Measurements from ENCODE around the gene CD19. TPM values are rescaled to one million over a fixed set of nuclear protein-coding genes. Genes with fewer than 3 reads are reported as not detected.

Gene CD19
- total RNA-seq, 1 experiment from 2014 or later, result not detected

DNA sequence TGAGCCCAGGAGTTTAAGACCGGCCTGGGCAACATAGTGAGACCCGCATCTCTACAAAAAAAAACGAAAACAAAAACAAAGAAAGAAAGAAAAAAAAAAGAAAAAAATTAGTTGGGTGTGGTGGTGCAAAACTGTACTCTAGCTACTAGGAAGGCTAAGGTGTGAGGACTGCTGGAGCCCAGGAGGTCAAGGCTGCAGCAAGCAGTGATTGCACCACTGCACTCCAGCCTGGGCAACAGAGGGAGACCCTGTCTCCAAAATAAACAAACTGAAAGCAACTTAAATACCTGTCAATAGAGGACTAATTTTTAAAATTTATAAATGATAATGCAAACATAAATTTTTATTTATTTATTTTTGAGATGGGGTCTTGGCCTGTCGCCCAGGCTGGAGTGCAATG lies 36.2 kb upstream of the CD19 start:
- TF ChIP-seq, protein P1, sequence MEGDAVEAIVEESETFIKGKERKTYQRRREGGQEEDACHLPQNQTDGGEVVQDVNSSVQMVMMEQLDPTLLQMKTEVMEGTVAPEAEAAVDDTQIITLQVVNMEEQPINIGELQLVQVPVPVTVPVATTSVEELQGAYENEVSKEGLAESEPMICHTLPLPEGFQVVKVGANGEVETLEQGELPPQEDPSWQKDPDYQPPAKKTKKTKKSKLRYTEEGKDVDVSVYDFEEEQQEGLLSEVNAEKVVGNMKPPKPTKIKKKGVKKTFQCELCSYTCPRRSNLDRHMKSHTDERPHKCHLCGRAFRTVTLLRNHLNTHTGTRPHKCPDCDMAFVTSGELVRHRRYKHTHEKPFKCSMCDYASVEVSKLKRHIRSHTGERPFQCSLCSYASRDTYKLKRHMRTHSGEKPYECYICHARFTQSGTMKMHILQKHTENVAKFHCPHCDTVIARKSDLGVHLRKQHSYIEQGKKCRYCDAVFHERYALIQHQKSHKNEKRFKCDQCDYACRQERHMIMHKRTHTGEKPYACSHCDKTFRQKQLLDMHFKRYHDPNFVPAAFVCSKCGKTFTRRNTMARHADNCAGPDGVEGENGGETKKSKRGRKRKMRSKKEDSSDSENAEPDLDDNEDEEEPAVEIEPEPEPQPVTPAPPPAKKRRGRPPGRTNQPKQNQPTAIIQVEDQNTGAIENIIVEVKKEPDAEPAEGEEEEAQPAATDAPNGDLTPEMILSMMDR (IDR thresholded peaks at IDR 0.05; ENCODE audit: unreplicated experiment), result no peak
- H3K36me3 Mint-ChIP-seq (ENCODE audit: insufficient read depth, unreplicated experiment), result no peaks in the 10 kb centered on the region
- no peaks in the 10 kb centered on the region for H3K4me1 Mint-ChIP-seq (ENCODE audit: insufficient read depth, unreplicated experiment)
- no peak overlapping the region for H3K4me3 Mint-ChIP-seq (ENCODE audit: unreplicated experiment)
- no peaks in the 10 kb centered on the region for H3K27me3 Mint-ChIP-seq (ENCODE audit: insufficient read depth, unreplicated experiment)
- no TSS peak for BruUV-seq (replicated peaks)
- CTCF ChIA-PET, result no interaction called here
- H3K27ac Mint-ChIP-seq (ENCODE audit: low read depth, unreplicated experiment), result no peak overlapping the region
- DNase-seq (ENCODE audit: unreplicated experiment), result no peak
- H3K9me3 Mint-ChIP-seq (ENCODE audit: unreplicated experiment), result no peaks in the 10 kb centered on the region
- intact Hi-C loops (cut with micrococcal nuclease), result no loop called here
- POLR2A ChIA-PET, result no interaction called here

DNA sequence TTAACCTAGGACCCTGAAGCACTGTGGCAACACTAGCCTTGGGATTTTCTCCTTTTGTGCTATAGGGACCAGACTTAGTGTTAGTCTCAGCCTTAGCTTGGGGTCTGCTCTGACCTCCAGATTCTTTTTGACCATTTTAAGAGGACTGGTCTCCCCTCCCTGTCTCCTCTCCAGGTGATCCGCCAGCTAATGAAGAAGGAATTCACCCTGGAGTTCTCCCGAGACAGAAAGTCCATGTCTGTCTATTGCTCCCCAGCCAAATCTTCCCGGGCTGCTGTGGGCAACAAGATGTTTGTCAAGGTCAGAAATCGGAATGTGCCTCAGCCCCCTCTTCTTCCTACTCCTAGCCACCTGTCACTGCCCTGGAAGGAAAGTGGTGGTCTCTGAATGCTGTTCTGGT lies 33.9 kb upstream of the CD19 start:
- no peak for DNase-seq (ENCODE audit: unreplicated experiment)
- intact Hi-C loops (cut with micrococcal nuclease), result no loop called here
- H3K36me3 Mint-ChIP-seq (ENCODE audit: insufficient read depth, unreplicated experiment), result no peaks in the 10 kb centered on the region
- no peaks in the 10 kb centered on the region for H3K4me1 Mint-ChIP-seq (ENCODE audit: insufficient read depth, unreplicated experiment)
- H3K27ac Mint-ChIP-seq (ENCODE audit: low read depth, unreplicated experiment), result no peak overlapping the region
- BruUV-seq (replicated peaks), result no TSS peak
- no peaks in the 10 kb centered on the region for H3K27me3 Mint-ChIP-seq (ENCODE audit: insufficient read depth, unreplicated experiment)
- ChIA-PET POLR2A (no interaction called here), CTCF (interaction anchor here (0.7 to 1.2 kb wide), 2 partner anchors 13 to 48 kb away, joined by 3 to 4 read pairs; no protein-coding TSS in a partner anchor)
- no peak overlapping the region for H3K4me3 Mint-ChIP-seq (ENCODE audit: unreplicated experiment)
- no peaks in the 10 kb centered on the region for H3K9me3 Mint-ChIP-seq (ENCODE audit: unreplicated experiment)
- TF ChIP-seq, protein P1 (IDR thresholded peaks at IDR 0.05; ENCODE audit: unreplicated experiment), result no peak

DNA sequence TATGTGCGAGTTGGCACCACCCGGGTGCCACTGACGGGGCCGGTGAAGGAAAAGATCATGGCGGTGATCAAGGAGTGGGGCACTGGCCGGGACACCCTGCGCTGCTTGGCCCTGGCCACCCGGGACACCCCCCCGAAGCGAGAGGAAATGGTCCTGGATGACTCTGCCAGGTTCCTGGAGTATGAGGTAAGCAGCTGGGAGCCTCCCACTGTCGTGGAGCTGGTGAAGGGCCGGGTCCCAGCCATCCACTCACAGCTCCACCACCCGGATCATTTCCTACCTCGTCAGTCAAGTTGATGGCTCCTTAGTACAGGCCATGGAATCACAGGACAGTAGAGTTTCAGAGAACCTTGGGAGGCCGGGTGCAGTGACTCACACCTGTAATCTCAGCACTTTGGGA lies 33.5 kb upstream of the CD19 start:
- no peaks in the 10 kb centered on the region for H3K9me3 Mint-ChIP-seq (ENCODE audit: unreplicated experiment)
- intact Hi-C loops (cut with micrococcal nuclease), result no loop called here
- CTCF ChIA-PET, result interaction anchor here (1.2 kb wide), 1 partner anchor 47 kb away, joined by 3 read pairs; no protein-coding TSS in a partner anchor

DNA sequence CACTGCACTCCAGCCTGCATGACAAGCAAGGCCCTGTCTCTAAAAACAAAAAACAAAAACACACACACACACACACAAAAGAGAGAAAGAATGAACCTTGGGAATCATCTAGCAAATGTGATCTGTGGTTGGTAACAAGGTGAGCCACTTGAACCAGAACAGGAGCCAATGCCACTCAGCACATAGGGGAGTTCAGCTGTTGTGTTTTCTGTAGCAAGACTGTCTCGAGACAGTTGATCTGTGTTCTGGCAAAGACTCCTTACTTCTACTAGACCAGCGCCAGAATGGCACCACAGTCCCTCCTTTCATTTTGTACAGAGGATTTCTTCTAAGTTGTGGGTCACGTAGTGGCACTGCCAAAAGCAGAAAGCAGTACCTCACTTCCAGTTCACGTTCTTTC lies 32.8 kb upstream of the CD19 start:
- POLR2A ChIA-PET, result no interaction called here
- no peak overlapping the region for H3K4me3 Mint-ChIP-seq (ENCODE audit: unreplicated experiment)
- TF ChIP-seq, protein P1 (IDR thresholded peaks at IDR 0.05; ENCODE audit: unreplicated experiment), result no peak
- no peaks in the 10 kb centered on the region for H3K9me3 Mint-ChIP-seq (ENCODE audit: unreplicated experiment)
- H3K27me3 Mint-ChIP-seq (ENCODE audit: insufficient read depth, unreplicated experiment), result no peaks in the 10 kb centered on the region
- no peaks in the 10 kb centered on the region for H3K4me1 Mint-ChIP-seq (ENCODE audit: insufficient read depth, unreplicated experiment)
- intact Hi-C loops (cut with micrococcal nuclease), result no loop called here
- BruUV-seq (replicated peaks), result no TSS peak
- no peaks in the 10 kb centered on the region for H3K36me3 Mint-ChIP-seq (ENCODE audit: insufficient read depth, unreplicated experiment)
- H3K27ac Mint-ChIP-seq (ENCODE audit: low read depth, unreplicated experiment), result no peak overlapping the region
- DNase-seq (ENCODE audit: unreplicated experiment), result no peak
- CTCF ChIA-PET, result interaction anchor here (1.2 kb wide), 1 partner anchor 46 kb away, joined by 3 read pairs; no protein-coding TSS in a partner anchor

More for the DNA sequence above, 33.5 kb upstream of the CD19 start:
- DNase-seq (ENCODE audit: unreplicated experiment), result no peak
- POLR2A ChIA-PET, result no interaction called here
- H3K4me1 Mint-ChIP-seq (ENCODE audit: insufficient read depth, unreplicated experiment), result no peaks in the 10 kb centered on the region
- H3K4me3 Mint-ChIP-seq (ENCODE audit: unreplicated experiment), result no peak overlapping the region
- no TSS peak for BruUV-seq (replicated peaks)
- TF ChIP-seq, protein P1 (IDR thresholded peaks at IDR 0.05; ENCODE audit: unreplicated experiment), result no peak
- no peaks in the 10 kb centered on the region for H3K36me3 Mint-ChIP-seq (ENCODE audit: insufficient read depth, unreplicated experiment)
- H3K27me3 Mint-ChIP-seq (ENCODE audit: insufficient read depth, unreplicated experiment), result no peaks in the 10 kb centered on the region
- H3K27ac Mint-ChIP-seq (ENCODE audit: low read depth, unreplicated experiment), result no peak overlapping the region

Data from MCF 10A (cell line).